NCI-H446 treated with DMSO at 0.1 percent for 48 hours (cell line): ENCODE data around the gene EPHA7.

Experiments used
- DNase-seq: peaks from one replicate; lab custom pipeline; 2025; lab: John Stamatoyannopoulos, UW

EPHA7 gene

DNA sequence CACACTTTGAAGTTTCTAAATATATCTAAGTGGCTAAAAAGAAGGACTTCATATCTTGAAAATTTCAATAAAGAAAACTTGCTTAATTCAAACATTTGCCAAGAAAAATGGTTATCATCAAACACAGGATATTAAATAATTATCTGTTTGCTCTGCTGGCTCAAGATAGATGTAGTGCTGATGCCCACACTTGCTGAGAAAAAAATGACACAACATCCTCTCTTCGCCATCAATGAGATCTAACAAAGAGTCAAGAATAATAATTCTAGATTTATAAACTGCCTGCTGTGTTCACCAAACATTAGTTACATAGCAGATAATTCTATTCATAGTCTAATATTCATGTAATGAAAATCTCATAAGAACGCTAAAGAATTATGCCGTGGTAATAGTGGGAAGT lies 93.6 kb downstream of the EPHA7 start:
- no peak for DNase-seq

DNA sequence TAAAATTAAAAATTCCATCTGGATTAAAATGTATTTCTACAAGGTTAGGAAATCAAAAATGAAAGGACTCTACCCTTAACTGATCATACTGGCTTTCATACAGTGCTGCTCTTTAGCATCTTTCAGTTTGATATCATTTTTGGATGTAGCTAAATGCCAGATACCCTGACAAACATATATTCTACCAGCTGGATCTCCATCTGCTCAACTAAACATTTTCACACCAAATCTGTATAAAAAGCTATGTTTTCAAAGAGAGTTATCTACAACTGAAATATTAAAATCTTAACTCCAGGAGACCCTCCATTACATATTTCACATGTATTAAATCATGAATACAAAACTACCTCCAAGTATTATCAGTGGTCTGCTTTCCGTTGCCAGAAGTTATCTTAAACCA lies 95.7 kb downstream of the EPHA7 start:
- peak; percentile 17 for DNase-seq

DNA sequence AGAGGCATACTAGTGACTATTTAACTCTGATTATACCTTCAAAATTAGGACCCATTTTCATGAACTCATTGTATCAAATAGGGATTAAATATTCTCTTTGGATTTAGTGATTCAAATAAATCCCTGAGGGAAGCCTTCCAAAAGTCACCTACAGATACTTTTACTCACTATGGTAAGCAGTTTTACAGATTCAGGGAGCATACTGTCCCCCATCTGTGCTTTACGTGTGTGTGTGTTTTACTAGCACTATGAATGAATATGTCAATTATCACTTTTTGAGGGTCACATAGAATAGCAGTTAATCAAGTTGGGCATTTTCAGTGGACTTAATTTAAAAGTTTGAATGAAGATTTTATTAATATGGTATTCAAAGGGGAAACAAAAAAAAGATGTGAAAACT lies 96.7 kb downstream of the EPHA7 start:
- no peak for DNase-seq

DNA sequence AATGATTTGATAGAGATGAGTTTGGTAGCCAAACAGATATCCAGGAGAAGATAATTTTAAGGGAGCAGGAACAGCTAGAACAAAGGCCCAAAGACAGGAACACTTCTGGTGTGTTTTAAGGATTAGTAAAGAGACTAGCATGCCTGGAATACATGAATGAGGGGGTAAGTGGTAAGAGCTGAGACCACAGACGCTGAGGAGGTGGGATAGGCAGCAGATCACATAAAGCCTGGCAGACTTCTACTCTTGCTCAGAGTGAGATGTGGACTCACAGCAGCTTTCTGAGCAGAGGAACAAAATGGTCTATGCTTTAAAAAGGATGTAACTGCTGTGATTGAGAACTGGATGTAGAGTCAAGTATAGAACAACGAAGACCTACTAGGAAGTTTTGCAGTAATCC lies 100.1 kb downstream of the EPHA7 start:
- no peak for DNase-seq

- no peak for DNase-seq
Measured at GRCh38 chr6:93318121-93318520, 101.2 kb downstream of the EPHA7 start.

GRCh38 chr6:93317592-93317991 lies 101.8 kb downstream of the EPHA7 start:
- no peak for DNase-seq

- no peak for DNase-seq
Measured at GRCh38 chr6:93307505-93308409, 111.6 kb downstream of the EPHA7 start.

DNA sequence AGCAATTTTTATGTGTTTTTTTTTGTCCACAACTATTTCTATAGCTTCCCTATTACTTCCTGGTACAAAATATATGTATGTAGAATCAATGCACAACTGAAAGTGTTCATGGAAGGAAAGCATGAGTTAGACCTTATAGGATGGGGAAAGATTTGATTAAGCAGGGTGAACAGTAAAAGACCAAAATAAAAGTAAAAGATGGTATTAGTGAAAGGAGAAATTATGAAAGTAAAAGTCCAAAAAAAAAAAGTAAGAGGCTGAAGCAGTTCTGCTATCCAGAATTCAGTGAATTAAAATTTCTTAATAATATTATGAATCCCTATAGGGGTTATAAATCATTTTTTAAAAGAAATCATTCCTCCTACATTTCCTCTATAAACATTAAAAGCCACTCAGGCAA lies 114.3 kb downstream of the EPHA7 start:
- no peak for DNase-seq

DNA sequence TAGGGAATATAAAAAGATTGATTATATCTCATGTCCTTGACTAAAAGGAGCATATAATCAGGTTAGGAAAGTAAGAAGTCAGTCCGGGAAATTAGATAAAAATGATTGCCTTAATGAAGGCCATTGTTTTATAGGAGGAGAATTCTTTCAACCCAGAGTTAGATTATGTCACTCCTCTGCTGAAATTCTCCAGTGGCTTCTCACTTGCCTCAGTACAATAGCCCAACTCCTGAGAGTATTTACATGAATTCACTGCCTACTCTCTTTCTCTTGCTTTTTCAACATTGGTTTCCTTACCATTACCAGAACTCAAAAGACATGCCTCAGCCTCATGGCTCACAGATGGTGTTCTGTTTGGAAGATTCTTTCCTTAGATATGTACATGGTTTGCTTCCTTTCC lies 114.9 kb downstream of the EPHA7 start:
- no peak for DNase-seq

DNA sequence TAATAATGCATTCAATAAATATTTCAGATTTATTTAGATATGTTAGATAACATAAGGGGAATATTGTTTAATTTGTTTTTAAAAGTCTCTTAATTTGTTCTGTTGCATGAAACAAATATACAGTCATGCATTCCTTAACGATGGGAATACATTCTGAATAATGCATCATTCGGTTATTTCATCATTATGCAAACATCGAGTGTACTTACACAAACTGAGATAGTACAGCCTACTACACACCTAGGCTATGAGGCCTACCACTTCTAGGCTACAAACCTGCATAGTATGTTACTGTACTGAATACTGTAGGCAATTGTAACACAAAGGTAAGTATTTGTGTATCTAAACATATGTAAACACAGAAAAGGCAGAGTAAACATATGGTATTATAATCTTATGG lies 118.7 kb downstream of the EPHA7 start:
- no peak for DNase-seq

DNA sequence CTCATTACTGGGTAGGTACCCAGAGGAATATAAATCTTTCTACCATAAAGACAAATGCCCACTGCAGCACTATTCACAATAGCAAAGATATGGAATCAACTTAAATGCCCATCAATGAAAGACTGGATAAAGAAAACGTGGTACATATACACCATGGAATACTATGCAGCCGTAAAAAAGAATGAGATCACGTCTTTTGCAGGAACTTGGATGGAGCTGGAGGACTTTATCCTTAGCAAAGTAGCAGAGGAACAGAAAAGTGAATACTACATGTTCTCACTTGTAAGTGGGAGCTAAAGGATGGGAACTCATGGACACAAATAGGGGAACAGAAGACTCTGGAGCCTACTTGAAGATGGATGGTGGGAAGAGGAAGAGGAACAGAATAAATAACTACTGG lies 119.7 kb downstream of the EPHA7 start:
- no peak for DNase-seq

DNA sequence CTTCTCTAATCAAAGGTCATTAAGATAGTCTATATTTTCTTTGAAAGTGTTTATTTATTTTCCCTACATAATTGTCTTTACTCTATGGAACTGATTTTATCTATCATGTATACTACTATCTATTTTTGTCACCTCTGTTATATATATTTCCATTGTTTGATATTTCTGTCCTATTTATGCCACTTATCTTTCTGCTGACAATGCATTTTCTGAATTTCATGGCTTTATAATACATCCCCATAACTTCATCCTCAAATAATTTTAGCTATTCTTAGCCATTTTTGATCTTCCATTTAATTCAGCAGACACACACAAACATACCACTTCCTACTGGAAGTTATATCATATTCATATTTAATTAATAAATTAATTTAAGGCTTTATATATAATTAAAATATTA lies 123.7 kb downstream of the EPHA7 start:
- DNase-seq, result no peak

GRCh38 chr6:93294879-93295278 lies 124.5 kb downstream of the EPHA7 start:
- no peak for DNase-seq

DNA sequence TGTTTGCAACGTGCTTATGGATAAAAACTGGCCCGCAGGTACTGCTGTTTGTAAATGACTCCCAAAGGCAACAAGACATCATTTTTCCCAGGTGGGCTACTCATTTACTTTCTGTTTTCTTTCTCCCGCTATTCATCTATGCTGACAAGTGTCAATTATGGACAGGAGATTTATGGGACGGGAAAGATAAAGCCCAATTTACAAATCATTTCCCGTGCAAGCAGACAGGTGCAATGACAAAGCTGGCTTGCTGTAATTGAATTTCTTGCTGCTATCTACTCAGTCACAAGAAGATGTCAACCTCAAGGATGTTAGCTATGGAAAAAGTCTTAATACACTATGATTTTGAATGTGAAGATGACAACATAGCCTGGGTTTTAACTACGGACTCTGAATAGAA lies 125.5 kb downstream of the EPHA7 start:
- no peak for DNase-seq

- no peak for DNase-seq
Measured at GRCh38 chr6:93293460-93293859, 125.9 kb downstream of the EPHA7 start.

- no peak for DNase-seq
Measured at GRCh38 chr6:93282521-93283031, 136.8 kb downstream of the EPHA7 start.

- DNase-seq, result no peak
Measured at GRCh38 chr6:93278241-93278640, 141.1 kb downstream of the EPHA7 start.

DNA sequence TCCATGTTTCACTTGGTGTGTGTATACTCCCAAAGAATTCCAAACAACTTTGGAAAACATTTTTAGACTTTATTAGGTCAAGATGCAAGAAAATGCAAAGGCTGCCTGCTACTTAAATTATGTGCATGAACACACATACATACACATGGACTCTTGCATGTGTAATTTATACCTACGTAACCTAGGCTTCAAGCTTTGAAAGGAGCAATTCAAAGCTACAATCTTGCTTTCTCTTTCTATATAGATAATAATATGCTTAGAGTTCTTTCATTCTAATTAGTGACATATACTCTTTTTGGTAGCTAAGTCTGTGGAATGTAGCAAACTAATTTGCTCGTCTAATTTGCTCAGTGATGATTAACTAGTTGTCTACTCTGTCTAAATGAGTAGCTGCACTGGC lies 146.5 kb downstream of the EPHA7 start:
- DNase-seq, result no peak

DNA sequence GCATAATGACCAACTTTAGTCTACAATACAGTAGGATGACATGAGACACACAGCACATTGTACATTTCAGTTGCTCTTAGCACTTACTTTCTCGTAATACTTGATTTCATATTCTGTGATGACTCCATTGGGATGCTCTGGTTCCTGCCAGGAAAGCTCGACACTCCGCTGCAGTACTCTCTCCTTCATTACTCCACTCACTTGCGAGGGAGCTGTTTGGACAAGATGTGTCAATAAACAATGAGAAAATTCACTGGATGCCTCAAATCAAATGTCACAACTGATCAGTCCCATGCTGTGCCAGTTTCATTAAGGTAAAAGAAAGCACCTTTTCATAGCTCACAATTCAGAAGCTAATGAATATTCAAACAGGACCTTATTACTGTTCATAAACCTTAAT lies 147.1 kb downstream of the EPHA7 start:
- no peak for DNase-seq

GRCh38 chr6:93266116-93266817 lies 153.1 kb downstream of the EPHA7 start:
- no peak for DNase-seq

- DNase-seq, result no peak
Measured at GRCh38 chr6:93260881-93261280, 158.5 kb downstream of the EPHA7 start.

- DNase-seq, result no peak
Measured at GRCh38 chr6:93259332-93259731, 160.0 kb downstream of the EPHA7 start.

- DNase-seq, result no peak
Measured at GRCh38 chr6:93252930-93253329, 166.4 kb downstream of the EPHA7 start.
